GM21360 (cell line): Measurements from ENCODE around the gene TFIP11.

Source experiments
- ATAC-seq: cut with Tn5 transposase; IDR thresholded peaks from one replicate; pipeline ENCODE4 v1.9.1; 2021; ENCODE audit warnings: mild to moderate bottlenecking, moderate library complexity; ENCODE audit not compliant: unreplicated experiment

Gene TFIP11

DNA sequence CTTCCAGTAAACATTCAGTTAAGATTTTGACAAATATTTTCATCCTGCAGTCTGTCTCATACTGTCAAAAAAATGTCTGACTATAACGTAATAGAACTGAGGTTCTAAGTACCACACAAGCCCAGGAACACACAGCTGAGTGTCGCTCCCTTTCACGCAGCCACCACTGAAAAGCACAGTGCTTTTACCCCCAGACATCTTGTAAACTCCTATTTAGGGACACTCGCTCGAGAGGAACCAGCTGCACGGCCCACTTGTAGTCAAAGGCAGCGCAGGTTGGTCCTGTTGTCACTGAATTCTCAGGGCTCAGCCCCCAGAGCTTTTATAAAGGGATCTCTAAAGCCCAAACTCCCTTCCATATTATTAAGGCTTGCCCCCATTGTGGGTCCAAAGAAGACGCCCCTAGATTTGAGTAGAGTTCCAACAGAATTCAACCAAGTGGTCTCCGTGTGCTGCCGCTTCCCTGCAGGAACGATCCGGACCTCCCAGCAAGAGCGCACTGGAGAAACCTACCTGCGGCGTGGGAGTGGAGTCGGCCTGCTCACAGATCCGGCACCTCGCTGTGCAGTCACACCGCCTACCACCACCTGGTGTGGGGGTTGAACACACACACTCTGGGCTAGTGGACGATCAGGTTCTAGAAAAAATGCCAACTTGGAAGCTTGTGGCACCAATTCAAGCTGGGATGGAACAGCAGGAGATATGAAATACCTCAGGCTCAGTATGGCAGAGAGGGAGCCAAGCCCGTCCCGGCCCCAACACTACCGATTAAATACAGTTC is 59.8 kb downstream of the TFIP11 start:
- ATAC-seq, result no peak

DNA sequence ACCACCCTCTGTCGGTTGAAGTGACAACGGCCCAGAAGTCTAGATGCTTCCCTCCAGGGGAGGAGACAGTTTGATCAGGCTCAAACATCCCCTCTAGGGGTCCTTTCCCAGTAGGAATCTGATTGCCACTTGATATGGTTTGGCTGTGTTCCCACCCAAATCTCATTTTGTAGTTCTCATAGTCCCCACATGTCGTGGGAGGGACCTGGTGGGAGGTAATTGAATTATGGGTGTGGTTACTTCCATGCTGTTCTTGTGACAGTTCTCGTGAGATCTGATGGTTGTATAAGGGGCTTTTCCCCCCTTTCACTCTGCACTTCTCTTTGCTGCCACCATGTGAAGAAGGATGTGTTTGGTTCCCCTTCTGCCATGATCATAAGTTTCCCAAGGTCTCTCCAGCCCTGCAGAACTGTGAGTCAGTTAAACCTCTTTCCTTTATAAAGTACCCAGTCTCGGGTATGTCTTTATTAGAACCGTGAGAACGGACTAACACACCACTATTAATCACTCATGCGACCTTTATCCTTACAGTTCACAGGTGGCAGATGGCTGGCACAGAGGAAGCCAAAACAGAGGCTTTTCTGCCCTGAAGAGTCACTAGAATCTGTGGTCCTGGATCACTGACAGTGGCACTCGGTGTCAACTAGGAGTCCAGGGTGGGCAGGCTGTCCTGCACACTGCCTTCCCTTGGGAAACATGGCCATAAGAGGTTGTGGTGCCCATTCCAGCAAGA is 61.7 kb downstream of the TFIP11 start:
- no peak for ATAC-seq

DNA sequence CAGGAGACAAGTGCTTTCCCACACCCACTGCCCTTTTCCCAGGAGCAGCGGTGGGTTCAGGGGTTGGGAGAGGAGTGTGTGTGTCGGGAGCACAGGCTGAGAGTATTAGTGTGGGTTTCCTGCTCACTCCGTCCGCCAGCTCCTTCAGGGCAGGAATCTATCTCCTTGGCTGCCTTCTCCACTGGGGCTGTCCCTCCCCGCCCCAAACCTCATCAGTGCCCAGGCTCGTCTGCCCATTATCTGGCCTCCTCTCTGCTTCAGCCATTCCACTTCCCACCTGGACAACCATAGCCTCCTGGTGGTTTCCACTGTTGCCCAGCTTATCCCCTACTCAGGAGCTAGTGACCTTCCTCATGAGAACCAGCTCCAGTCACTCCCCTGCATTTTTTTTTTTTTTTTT is 63.3 kb downstream of the TFIP11 start:
- ATAC-seq, result no peak

DNA sequence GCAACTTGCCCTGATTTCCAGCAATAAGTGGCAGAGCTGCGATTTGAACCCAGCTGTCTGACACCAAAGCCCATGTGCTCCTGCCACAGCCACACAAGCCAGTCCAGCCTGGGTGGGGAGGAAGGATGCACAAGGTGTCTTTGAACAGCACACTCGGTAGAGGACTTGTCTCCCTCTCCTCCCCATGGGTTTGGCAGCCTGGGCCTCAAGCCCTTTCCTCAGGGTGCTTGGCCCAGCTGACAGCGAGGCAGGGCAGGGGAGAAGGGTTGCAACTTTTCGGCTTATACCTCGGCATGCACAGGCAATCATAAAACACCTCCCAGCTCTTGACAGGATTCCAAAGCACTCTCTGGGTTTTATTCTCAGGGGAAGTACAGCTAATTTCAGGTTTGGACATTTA is 63.9 kb downstream of the TFIP11 start:
- no peak for ATAC-seq

DNA sequence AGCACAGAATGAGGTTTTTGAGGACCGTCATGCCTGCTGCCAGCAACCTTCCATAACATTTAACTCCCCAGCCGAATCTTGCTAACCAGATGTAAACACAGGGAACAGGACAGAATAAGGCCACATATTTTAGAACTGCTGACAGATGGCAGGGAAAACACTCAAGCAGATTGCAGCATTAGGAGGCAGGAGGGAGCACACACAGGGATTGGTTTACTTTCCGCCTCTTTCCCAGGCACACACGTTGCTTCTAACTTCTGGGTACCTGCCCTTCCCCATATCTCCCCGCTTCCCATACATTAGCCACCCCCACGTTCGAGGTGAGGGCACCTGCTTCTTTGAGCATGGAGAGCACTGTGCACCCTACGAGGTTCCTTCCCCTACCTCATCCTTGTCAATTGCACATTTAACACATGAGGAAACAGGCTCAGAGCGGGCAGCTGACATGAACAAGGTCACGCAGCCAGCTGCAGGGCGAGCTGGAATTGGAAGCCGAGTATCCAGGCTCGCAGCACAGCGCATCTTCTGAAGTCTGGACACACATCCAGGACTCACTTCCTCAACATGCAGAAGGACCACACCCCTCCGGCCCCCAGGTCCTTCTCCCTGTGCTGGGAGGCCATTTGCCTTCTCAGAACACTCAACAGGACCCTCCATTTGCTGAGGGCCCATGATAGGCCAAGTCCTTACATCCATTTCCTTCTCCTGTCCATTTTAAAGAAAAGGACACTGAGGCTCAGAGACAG is 64.5 kb downstream of the TFIP11 start:
- ATAC-seq, result no peak

DNA sequence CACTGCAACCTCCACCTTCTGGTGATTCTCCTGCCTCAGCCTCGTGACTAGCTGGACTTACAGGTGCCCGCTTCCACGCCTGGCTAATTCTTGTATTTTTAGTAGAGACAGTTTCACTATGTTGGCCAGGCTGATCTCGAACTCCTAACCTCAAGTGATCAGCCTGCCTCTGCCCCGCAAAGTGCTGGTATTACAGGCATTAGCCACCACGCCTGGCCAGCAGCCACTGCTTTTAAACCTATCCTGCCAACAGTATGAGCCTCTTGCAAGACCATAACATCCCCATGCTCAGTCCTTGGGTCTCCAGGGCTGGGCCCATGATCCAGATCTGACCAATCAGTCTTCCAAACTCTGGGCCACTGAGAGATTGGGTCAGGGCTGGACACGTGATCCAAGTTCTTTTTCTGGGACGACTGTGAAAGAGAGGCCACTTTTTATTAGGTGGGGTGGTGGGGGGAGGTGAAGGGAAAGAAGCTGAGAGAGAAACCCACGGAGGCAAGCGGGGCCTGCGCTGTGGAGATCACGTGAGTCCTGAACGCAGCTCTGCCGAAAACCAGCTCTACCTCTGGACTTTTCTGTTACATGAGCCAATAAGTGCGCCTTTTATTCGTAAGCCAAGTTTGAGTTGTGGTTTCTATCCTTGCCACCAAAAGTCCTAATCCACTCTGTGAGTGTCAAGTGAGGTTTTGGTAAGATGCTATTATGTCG is 65.3 kb downstream of the TFIP11 start:
- ATAC-seq, result no peak

DNA sequence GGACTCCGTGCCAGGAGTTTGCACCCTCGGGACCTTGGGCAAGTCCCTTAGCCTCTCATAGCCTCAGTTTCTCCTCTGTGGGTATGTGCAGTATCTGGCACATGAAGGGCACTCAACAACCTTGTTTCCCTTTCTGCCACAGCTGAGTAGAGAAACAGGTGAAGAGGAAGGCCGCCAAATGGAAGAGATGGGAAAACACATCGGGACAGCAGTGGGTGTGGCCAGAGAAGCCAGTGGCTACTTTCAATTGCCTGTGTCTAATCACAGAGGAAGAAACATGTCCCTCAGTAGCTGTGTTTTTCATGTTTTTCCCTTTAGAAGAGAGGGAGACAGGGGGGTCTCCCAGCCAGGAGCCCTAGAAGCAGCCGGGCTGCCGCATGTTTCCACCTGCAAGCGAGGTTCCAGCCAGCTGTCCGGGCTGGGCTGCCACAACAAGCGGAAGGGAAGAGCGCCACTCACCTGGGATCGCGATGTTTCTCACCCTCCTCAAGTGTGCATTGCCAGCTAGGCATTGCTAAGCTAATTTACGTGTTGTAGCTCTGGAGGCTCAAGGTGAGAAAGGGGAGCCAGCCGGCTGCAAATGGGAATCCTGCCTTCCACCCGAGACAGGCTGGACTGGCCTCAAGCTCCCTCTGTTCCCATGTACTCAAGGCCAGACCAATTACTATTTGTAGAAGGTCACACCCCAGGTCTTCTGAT is 66.5 kb downstream of the TFIP11 start:
- no peak for ATAC-seq

DNA sequence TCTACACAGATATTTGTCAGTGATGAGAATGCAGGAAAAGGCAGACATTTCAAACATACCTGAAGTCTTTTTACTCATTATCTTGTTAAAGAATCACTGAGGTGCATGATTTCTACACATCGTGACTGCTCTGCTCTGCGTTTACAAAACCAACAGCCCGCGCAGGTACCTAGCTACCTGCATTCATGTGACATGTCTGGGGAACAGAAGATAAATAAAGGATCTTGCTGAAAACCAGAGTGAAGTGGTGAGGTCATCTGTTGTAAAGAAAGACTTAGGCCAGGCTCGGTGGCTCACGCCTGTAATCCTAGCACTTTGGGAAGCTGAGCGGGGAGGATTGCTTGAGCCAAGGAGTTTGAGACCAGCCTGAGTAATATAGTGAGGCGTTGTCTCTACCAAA is 67.5 kb downstream of the TFIP11 start:
- no peak for ATAC-seq

DNA sequence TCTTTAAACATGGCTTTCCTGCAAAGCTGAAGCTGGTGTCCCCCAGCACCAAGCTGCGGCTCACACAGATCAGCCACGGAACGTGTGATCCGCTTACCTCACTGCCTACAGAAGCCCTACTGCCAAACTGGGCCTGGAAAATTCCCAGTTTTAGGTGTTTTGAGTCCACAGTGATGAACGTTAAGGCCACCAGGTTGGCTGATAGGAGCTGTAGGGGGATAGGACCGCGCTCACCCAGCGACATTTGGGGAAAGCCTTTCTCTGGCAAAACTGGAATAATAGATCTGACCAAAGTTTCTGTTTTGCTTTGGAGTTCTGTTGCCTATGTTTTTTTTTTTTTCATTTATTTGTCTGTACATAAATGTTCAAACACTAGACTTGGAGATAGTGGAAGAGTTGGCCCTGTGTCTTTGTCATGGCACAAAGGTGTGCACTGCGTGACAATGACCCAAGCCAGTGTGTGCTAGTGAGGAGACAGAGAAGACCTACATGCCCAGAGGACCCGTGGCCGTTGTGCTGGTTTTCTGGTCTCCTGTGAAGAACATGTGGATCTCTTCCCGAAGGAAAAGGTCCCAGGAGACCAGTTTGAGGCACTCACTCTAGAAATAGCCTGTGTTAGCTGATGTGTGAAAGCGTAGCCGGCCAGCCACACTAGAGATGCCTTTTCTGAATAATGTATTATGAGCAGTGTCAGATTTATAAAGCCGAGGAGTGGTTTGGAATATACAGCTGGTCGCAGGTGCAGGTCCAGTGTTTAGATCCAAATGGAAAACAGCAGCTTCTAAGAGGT is 68.2 kb downstream of the TFIP11 start:
- ATAC-seq, result no peak

DNA sequence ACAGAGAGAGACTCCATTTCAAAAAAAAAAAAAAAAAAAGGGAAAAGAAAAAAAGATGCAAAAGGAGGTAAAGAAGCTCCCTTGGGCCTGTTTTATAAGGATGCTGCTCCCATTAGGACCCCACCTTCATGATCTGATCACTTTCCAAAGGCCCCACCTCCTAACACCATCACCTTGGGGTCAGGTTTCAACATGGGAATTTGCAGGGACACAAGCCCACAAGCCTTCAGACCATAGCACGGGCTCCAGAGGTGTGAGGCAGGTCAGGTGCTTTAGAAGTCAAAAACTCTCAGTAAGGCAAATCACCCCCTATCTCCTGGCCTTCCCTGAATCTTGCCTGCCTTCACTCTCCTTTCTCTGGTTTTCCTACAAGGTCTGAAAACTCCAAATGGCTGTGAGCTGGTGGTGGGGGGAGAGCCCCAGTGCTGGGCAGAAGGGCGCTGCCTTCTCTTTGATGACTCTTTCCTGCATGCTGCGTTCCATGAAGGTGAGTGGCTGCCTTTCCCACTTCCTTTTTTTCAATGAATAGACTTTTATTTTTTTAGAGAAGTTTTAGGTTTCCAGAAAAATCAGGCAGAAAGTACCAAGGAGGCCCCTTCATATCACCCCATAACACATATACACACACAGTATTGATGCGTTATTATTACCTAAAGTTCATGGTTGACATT is 70.1 kb downstream of the TFIP11 start:
- no peak for ATAC-seq
